MG63 (cell line): ENCODE measurements around the gene CPN2. TPM values are rescaled to one million over a fixed set of nuclear protein-coding genes. Genes with fewer than 3 reads are reported as not detected.

ENCODE experiments used
- DNase-seq: peaks from one replicate; pipeline ENCODE4 v3.0.0-alpha.2; 2020
- H3K27me3 ChIP-seq: fragments of 250-450 bp; sonication (Bioruptor Pico); 2 replicates; pipeline ENCODE4 v1.5.1; 2020; ENCODE audit warnings: mild to moderate bottlenecking, moderate library complexity
- H3K36me3 ChIP-seq: fragments of 250-450 bp; sonication (Bioruptor Pico); 2 replicates; pipeline ENCODE4 v1.5.1; 2020; ENCODE audit warnings: mild to moderate bottlenecking, moderate library complexity
- H3K4me3 ChIP-seq: fragments of 250-450 bp; sonication (Bioruptor Pico); 2 replicates; pipeline ENCODE4 v1.5.1; 2020; ENCODE audit warnings: mild to moderate bottlenecking, moderate library complexity
- H3K9me3 ChIP-seq: fragments of 250-450 bp; sonication (Bioruptor Pico); 2 replicates; pipeline ENCODE4 v1.5.1; 2020; ENCODE audit warnings: mild to moderate bottlenecking, moderate library complexity
- total RNA-seq: library from RNA; depleted of rRNA; stranded (reverse); fragments of >200 nt; shearing (Covaris generic); gene quantifications from 2 replicates; pipeline ENCODE4 v1.2.3, GENCODE V29; 2014; ENCODE audit warnings: low replicate concordance

Gene CPN2
- total RNA-seq, 1 experiment from 2014 or later, result not detected

GRCh38 chr3:194327218-194328052 is 23.7 kb downstream of the CPN2 start:
- Histone ChIP-seq H3K27me3 (no peaks in the 10 kb centered on the region; the same call in 1 of the 2 replicates), H3K36me3 (no peaks in the 10 kb centered on the region), H3K9me3 (0 out of 2 replicates have a peak, but pooled peaks cover 2% of the 10 kb centered on the region), H3K4me3 (no peak overlapping the region)
- DNase-seq, result no peak

GRCh38 chr3:194326968-194327217 is 24.2 kb downstream of the CPN2 start:
- Histone ChIP-seq H3K27me3 (no peaks in the 10 kb centered on the region; the same call in 1 of the 2 replicates), H3K4me3 (no peak overlapping the region), H3K9me3 (0 out of 2 replicates have a peak, but pooled peaks cover 2% of the 10 kb centered on the region), H3K36me3 (no peaks in the 10 kb centered on the region)
- DNase-seq, result no peak

GRCh38 chr3:194326192-194326967 is 24.7 kb downstream of the CPN2 start:
- Histone ChIP-seq H3K4me3 (no peak overlapping the region), H3K9me3 (0 out of 2 replicates have a peak, but pooled peaks cover 2% of the 10 kb centered on the region), H3K27me3 (no peaks in the 10 kb centered on the region; the same call in 1 of the 2 replicates), H3K36me3 (no peaks in the 10 kb centered on the region)
- DNase-seq, result peak; percentile 53

- DNase-seq, result no peak
- H3K9me3 ChIP-seq, result 0 out of 2 replicates have a peak, but pooled peaks cover 2% of the 10 kb centered on the region
- H3K4me3 ChIP-seq, result no peak overlapping the region
- H3K36me3 ChIP-seq, result no peaks in the 10 kb centered on the region
- H3K27me3 ChIP-seq, result no peaks in the 10 kb centered on the region
Measured at GRCh38 chr3:194325424-194326153, 25.5 kb downstream of the CPN2 start.

GRCh38 chr3:194324823-194325327 is 26.3 kb downstream of the CPN2 start:
- no peak overlapping the region for H3K4me3 ChIP-seq
- no peaks in the 10 kb centered on the region for H3K27me3 ChIP-seq
- no peak for DNase-seq
- H3K36me3 ChIP-seq, result no peaks in the 10 kb centered on the region
- H3K9me3 ChIP-seq, result 0 out of 2 replicates have a peak, but pooled peaks cover 2% of the 10 kb centered on the region

GRCh38 chr3:194323785-194324735 is 27.1 kb downstream of the CPN2 start:
- Histone ChIP-seq H3K9me3 (0 out of 2 replicates have a peak, but pooled peaks cover 2% of the 10 kb centered on the region), H3K4me3 (no peak overlapping the region)
- peak; percentile 58 for DNase-seq

GRCh38 chr3:194322678-194323211 is 28.4 kb downstream of the CPN2 start:
- peak; percentile 94 for DNase-seq
- no peaks in the 10 kb centered on the region for H3K27me3 ChIP-seq
- H3K9me3 ChIP-seq, result peaks cover 13% of the 10 kb centered on the region
- no peak overlapping the region for H3K4me3 ChIP-seq
- no peaks in the 10 kb centered on the region for H3K36me3 ChIP-seq

More at GRCh38 chr3:194323785-194324735, 27.1 kb downstream of the CPN2 start:
- no peaks in the 10 kb centered on the region for H3K27me3 ChIP-seq
- H3K36me3 ChIP-seq, result no peaks in the 10 kb centered on the region

- peaks cover 16% of the 10 kb centered on the region for H3K9me3 ChIP-seq
- DNase-seq, result no peak
- H3K36me3 ChIP-seq, result no peaks in the 10 kb centered on the region
- H3K27me3 ChIP-seq, result no peaks in the 10 kb centered on the region
- no peak overlapping the region for H3K4me3 ChIP-seq
Measured at GRCh38 chr3:194321693-194322640, 29.2 kb downstream of the CPN2 start.

GRCh38 chr3:194320744-194321243 is 30.3 kb downstream of the CPN2 start:
- Histone ChIP-seq H3K4me3 (no peak overlapping the region), H3K27me3 (no peaks in the 10 kb centered on the region), H3K36me3 (no peaks in the 10 kb centered on the region), H3K9me3 (peaks cover 14% of the 10 kb centered on the region)
- DNase-seq, result no peak

- Histone ChIP-seq H3K36me3 (no peaks in the 10 kb centered on the region), H3K4me3 (no peak overlapping the region), H3K27me3 (no peaks in the 10 kb centered on the region), H3K9me3 (peaks cover 14% of the 10 kb centered on the region)
- no peak for DNase-seq
Measured at GRCh38 chr3:194320100-194320499, 31.0 kb downstream of the CPN2 start.

- DNase-seq, result peak; percentile 34
- Histone ChIP-seq H3K9me3 (peaks cover 14% of the 10 kb centered on the region), H3K4me3 (no peak overlapping the region), H3K27me3 (no peaks in the 10 kb centered on the region), H3K36me3 (no peaks in the 10 kb centered on the region)
Measured at GRCh38 chr3:194318511-194319161, 32.5 kb downstream of the CPN2 start.

- Histone ChIP-seq H3K27me3 (no peaks in the 10 kb centered on the region), H3K9me3 (peaks cover 14% of the 10 kb centered on the region), H3K4me3 (no peak overlapping the region), H3K36me3 (no peaks in the 10 kb centered on the region)
- no peak for DNase-seq
Measured at GRCh38 chr3:194316918-194317317, 34.2 kb downstream of the CPN2 start.

- no peaks in the 10 kb centered on the region for H3K27me3 ChIP-seq
- no peaks in the 10 kb centered on the region for H3K36me3 ChIP-seq
- H3K4me3 ChIP-seq, result peak overlapping the region; percentile 40
- no peak for DNase-seq
- H3K9me3 ChIP-seq, result peaks cover 14% of the 10 kb centered on the region
Measured at GRCh38 chr3:194315965-194316361, 35.2 kb downstream of the CPN2 start.
